Testis (tissue), 3 donors: ENCODE results near the gene ZNF774. TPM values are rescaled to one million over a fixed set of nuclear protein-coding genes. Genes with fewer than 3 reads are reported as not detected.

Source experiments
- DNase-seq: peaks from one replicate; pipeline ENCODE4 v3.0.0-alpha.2; 2019
- H3K27ac ChIP-seq, 2 donors: fragments of 200-600 bp; sonication (generic); one replicate each; pipeline ENCODE4 v1.5.1; 2019
- H3K27me3 ChIP-seq: fragments of 200-600 bp; sonication (generic); one replicate; pipeline ENCODE4 v1.5.1; 2019
- H3K36me3 ChIP-seq: fragments of 200-600 bp; sonication (generic); one replicate; pipeline ENCODE4 v1.5.1; 2017; ENCODE audit warnings: low read depth; ENCODE audit errors: missing control alignments
- H3K4me1 ChIP-seq: fragments of 200-600 bp; sonication (generic); one replicate; pipeline ENCODE4 v1.5.1; 2019
- H3K4me3 ChIP-seq, 2 donors: fragments of 200-600 bp; sonication (generic); one replicate each; pipeline ENCODE4 v1.5.1; 2017 to 2019
- H3K9me3 ChIP-seq: fragments of 200-600 bp; sonication (generic); one replicate; pipeline ENCODE4 v1.5.1; 2017
- POLR2A ChIP-seq: fragments of 450-650 bp; IDR thresholded peaks from one replicate; pipeline ENCODE4 v1.6.1; 2017; ENCODE audit warnings: antibody characterized with exemption, mild to moderate bottlenecking, moderate library complexity
- WGBS, 2 donors: methylation state at CpG; one replicate each; pipeline ENCODE4 v1.1.5; 2018; 5-methylcytosine and 5-hydroxymethylcytosine counted together
- intact Hi-C: fragments of 100-400 bp; cut with DNase I; formaldehyde crosslinking; loops from one replicate; pipeline ENCODE4 v1.15.1; 2023; ENCODE audit warnings: low total_unique reads
- polyA plus RNA-seq: library from polyadenylated mRNA; stranded (reverse); fragments of 350-450 nt; fragmentation: Illumina TruSeq; extraction: RNeasy Lipid Tissue Mini Kit (QIAGEN cat#74804); gene quantifications from one replicate; pipeline ENCODE4 v1.2.3, GENCODE V29; 2014; ENCODE audit warnings: low read depth, low replicate concordance; ENCODE audit not compliant: insufficient read depth
- total RNA-seq, 2 donors: library from RNA; depleted of rRNA; stranded (reverse); fragments of >200 nt; gene quantifications; one replicate each; pipeline ENCODE4 v1.2.3, GENCODE V29; 2016
- TF ChIP-seq, protein P1 (sequence below), 3 experiments: fragments of 450-650 bp in 2 of 3; fragments of 200-600 bp in 1 of 3; sonication (generic) in 1 of 3; IDR thresholded peaks; one replicate each; pipeline ENCODE4 v1.5.1; 2016 to 2019; ENCODE audit warnings: antibody characterized with exemption in 3 of 3, mild to moderate bottlenecking in 2 of 3, moderate library complexity in 1 of 3

ZNF774 gene
- total and polyA plus RNA-seq, 3 donors from 2014 or later: 2.5 to 8.7 (median 5.6) TPM

GRCh38 chr15:90388462-90389380, 36.6 kb downstream of the ZNF774 start:
- WGBS, 2 donors: 1% methylated on average over 18 to 37 of the region's 52 CpGs
- peak overlapping the region; percentile 94 to 95 for H3K4me3 ChIP-seq
- peak; percentile 56 for DNase-seq
- H3K9me3 ChIP-seq: no peaks in the 10 kb centered on the region
- H3K36me3 ChIP-seq: no peaks in the 10 kb centered on the region
- intact Hi-C loops: no loop called here
- no peak for TF ChIP-seq POLR2A
- TF ChIP-seq, protein P1, sequence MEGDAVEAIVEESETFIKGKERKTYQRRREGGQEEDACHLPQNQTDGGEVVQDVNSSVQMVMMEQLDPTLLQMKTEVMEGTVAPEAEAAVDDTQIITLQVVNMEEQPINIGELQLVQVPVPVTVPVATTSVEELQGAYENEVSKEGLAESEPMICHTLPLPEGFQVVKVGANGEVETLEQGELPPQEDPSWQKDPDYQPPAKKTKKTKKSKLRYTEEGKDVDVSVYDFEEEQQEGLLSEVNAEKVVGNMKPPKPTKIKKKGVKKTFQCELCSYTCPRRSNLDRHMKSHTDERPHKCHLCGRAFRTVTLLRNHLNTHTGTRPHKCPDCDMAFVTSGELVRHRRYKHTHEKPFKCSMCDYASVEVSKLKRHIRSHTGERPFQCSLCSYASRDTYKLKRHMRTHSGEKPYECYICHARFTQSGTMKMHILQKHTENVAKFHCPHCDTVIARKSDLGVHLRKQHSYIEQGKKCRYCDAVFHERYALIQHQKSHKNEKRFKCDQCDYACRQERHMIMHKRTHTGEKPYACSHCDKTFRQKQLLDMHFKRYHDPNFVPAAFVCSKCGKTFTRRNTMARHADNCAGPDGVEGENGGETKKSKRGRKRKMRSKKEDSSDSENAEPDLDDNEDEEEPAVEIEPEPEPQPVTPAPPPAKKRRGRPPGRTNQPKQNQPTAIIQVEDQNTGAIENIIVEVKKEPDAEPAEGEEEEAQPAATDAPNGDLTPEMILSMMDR (IDR thresholded peaks at IDR 0.05): no peak
- H3K27me3 ChIP-seq: no peaks in the 10 kb centered on the region
- peaks cover 20% of the 10 kb centered on the region for H3K4me1 ChIP-seq
- peak overlapping the region; percentile 73 to 95 for H3K27ac ChIP-seq

DNA sequence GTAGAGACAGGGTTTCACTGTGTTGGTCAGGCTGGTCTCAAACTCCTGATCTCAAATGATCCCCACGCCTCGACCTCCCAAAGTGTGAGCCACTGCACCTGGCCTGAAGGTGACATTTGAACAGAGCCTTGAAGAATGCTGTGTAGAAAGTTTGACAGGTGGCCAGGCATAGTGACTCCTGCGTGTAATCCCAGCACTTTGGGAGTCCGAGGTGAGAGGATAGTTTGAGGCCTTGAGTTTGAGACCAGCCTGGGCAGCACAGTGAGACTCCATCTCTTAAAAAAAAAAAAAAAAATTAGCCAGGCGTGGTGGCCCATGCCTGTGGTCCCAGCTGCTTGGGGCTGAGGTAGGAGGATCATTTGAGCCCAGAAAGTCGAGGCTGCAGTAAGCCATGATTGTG, 37.4 kb downstream of the ZNF774 start:
- Histone ChIP-seq H3K4me3 (peak overlapping the region; percentile 94 to 95), H3K4me1 (peaks cover 23% of the 10 kb centered on the region), H3K27me3 (no peaks in the 10 kb centered on the region), H3K36me3 (no peaks in the 10 kb centered on the region), H3K27ac (peak overlapping the region in 1 of 2 donors; percentile 95), H3K9me3 (no peaks in the 10 kb centered on the region)
- DNase-seq: no peak
- intact Hi-C loops: no loop called here
- 50% methylated on average over 6 of the region's 6 CpGs for WGBS, 2 donors
- TF ChIP-seq, protein P1 (IDR thresholded peaks at IDR 0.05): no peak
- no peak for TF ChIP-seq POLR2A

- Histone ChIP-seq H3K4me3 (no peak overlapping the region), H3K27ac (no peak overlapping the region), H3K9me3 (no peaks in the 10 kb centered on the region), H3K4me1 (peaks cover 17% of the 10 kb centered on the region), H3K27me3 (no peaks in the 10 kb centered on the region), H3K36me3 (no peaks in the 10 kb centered on the region)
- no peak for DNase-seq
- 96 to 97% methylated on average over 1 of the region's 1 CpG for WGBS, 2 donors
- TF ChIP-seq POLR2A: no peak
- TF ChIP-seq, protein P1 (IDR thresholded peaks at IDR 0.05): no peak
- intact Hi-C loops: no loop called here
These were observed 41.0 kb downstream of the ZNF774 start for GRCh38 chr15:90393040-90393439.

GRCh38 chr15:90394074-90394473, 42.0 kb downstream of the ZNF774 start:
- Histone ChIP-seq H3K4me3 (no peak overlapping the region), H3K36me3 (no peaks in the 10 kb centered on the region), H3K9me3 (no peaks in the 10 kb centered on the region), H3K4me1 (peaks cover 17% of the 10 kb centered on the region), H3K27me3 (no peaks in the 10 kb centered on the region), H3K27ac (no peak overlapping the region)
- DNase-seq: no peak
- WGBS, 2 donors: 100% methylated on average over 1 of the region's 1 CpG
- TF ChIP-seq POLR2A: no peak
- TF ChIP-seq, protein P1 (IDR thresholded peaks at IDR 0.05): no peak
- intact Hi-C loops: no loop called here
